HL-60 (cell line): ENCODE results near the gene KCTD16.

ENCODE experiments used
- REST ChIP-seq: IDR thresholded peaks from 2 replicates; pipeline ENCODE4 v1.6.1; 2012; ENCODE audit warnings: low read depth; ENCODE audit not compliant: insufficient replicate concordance
- TF ChIP-seq, protein P1 (sequence below): IDR thresholded peaks from one replicate; pipeline ENCODE4 v1.5.1; 2011; ENCODE audit warnings: low read length, control low read depth, inconsistent platforms; ENCODE audit not compliant: insufficient read depth

- TF ChIP-seq, protein P1, sequence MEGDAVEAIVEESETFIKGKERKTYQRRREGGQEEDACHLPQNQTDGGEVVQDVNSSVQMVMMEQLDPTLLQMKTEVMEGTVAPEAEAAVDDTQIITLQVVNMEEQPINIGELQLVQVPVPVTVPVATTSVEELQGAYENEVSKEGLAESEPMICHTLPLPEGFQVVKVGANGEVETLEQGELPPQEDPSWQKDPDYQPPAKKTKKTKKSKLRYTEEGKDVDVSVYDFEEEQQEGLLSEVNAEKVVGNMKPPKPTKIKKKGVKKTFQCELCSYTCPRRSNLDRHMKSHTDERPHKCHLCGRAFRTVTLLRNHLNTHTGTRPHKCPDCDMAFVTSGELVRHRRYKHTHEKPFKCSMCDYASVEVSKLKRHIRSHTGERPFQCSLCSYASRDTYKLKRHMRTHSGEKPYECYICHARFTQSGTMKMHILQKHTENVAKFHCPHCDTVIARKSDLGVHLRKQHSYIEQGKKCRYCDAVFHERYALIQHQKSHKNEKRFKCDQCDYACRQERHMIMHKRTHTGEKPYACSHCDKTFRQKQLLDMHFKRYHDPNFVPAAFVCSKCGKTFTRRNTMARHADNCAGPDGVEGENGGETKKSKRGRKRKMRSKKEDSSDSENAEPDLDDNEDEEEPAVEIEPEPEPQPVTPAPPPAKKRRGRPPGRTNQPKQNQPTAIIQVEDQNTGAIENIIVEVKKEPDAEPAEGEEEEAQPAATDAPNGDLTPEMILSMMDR: no peak
- TF ChIP-seq REST: no peak
These were observed 233.2 kb downstream of the KCTD16 start for GRCh38 chr5:144403817-144404420.
